ELR (cell line): ENCODE measurements around the gene HEATR5B.
"Not testable (repeated sequence)": the region's sequence is repeated elsewhere in the genome, so short reads cannot be mapped to it uniquely, and the experiment has no call there.

ENCODE experiments used
- DNase-seq: peaks from one replicate; pipeline ENCODE4 v3.0.0-alpha.2; 2015; ENCODE audit warnings: low read depth

Gene HEATR5B

DNA sequence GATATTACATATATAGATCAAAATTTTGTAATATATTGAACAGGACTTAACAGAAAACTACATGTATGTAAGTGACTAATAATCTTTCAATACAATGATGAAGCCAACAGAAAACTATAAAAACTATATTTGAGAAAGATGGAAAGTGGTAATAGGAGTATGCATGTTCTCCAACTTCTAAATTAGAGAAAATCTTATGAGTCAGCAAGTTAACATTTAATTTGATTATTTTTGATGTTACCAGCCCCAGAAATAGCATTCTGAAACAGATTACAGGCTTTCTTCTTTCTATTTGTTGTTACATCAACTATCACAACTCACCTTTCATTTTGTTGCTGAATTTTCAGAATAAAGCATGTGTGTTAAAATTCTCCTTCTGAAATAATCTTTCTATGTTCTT is 147.6 kb downstream of the HEATR5B start:
- not testable (repeated sequence) for DNase-seq

DNA sequence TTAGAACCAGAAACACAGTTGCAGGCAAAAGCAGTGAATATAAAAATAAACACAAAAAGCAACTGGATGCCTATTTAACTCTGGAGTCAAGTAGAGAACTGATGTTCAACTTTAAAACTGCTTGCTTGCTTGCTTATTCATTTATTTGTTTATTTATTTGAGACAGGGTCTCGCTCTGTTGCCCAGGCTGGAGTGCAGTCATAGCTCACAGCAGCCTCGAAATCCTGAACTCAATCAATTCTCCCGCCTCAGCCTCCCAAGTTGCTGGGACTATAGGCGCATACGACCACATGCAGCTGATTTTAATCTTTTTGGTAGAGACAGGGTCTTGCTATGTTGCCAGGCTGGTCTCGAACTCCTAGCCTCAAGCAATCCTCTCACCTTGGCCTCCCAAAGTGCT is 152.5 kb downstream of the HEATR5B start:
- not testable (repeated sequence) for DNase-seq
